LNCAP (cell line): ENCODE results near the gene SHROOM2.

Experiments used
- TF ChIP-seq, protein P1 (sequence below): fragments of 450-650 bp; IDR thresholded peaks from 2 replicates; pipeline ENCODE4 v1.5.1; 2017; ENCODE audit warnings: mild to moderate bottlenecking

The SHROOM2 gene

DNA sequence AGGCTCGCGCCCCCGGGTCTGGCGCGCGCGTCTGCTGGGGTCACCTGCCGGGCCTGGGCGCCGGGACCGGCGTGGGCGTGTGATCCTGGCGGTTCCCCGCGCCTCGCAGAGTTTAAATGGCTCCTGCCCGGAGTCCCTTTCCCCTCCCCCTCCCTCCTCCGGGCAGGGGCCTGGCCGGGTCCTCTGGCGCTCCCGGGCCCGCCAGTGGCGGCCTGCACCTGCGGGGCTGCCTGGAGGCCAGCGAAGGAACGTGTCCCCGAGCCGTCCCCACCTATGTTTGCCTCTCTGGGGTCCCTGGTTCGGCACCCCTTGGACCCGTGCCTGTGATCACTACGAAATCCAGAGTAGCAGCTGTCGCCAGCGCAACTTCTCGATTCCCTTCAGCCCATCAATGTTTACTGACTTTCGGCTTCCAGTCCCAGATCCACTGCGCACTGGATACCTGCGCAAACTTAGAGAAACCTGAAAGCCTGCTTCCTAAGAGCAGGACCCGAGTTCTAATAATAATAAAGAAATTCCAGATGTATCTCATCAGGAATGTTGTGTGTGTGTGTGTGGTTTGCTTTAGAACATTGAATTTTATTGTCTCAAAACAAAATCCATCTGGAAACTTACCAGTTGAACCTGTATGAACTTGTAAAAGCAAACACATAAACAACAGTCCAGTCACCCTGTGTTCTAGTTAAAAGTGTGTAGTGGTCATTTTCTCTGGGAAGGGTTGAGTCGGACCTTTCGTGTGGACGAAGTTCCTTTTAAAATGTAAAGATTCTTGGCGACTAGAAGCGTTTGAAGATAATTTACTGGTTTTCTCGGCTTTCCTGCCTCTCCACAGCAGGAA is 788 bp downstream of the SHROOM2 start:
- TF ChIP-seq, protein P1, sequence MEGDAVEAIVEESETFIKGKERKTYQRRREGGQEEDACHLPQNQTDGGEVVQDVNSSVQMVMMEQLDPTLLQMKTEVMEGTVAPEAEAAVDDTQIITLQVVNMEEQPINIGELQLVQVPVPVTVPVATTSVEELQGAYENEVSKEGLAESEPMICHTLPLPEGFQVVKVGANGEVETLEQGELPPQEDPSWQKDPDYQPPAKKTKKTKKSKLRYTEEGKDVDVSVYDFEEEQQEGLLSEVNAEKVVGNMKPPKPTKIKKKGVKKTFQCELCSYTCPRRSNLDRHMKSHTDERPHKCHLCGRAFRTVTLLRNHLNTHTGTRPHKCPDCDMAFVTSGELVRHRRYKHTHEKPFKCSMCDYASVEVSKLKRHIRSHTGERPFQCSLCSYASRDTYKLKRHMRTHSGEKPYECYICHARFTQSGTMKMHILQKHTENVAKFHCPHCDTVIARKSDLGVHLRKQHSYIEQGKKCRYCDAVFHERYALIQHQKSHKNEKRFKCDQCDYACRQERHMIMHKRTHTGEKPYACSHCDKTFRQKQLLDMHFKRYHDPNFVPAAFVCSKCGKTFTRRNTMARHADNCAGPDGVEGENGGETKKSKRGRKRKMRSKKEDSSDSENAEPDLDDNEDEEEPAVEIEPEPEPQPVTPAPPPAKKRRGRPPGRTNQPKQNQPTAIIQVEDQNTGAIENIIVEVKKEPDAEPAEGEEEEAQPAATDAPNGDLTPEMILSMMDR = no peak

GRCh38 chrX:9788911-9789310 is 2.7 kb downstream of the SHROOM2 start:
- TF ChIP-seq, protein P1 = no peak

DNA sequence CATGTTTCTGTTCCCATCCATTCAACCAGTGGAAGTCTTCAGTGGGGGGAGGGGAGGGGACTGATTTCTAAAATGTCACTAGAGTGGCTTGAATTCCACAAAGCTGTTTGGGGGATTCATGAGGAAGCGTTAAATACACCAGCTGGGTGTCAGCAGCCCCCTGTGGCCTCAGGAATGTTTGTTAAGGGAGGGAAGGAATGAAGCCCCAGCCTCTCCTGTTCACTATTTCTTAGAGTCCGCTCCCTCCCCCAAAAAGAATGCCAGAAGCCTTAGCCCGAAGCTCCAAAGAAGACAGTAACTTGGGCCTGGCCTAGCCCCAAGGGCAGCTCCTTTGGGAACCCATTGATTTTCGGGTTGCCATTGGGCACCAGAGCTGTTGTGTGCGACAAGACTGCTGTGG is 3.3 kb downstream of the SHROOM2 start:
- TF ChIP-seq, protein P1 = no peak

- TF ChIP-seq, protein P1 = no peak
These were observed 4.6 kb downstream of the SHROOM2 start for GRCh38 chrX:9790866-9791265.

GRCh38 chrX:9794495-9794894 is 8.3 kb downstream of the SHROOM2 start:
- TF ChIP-seq, protein P1 = no peak

DNA sequence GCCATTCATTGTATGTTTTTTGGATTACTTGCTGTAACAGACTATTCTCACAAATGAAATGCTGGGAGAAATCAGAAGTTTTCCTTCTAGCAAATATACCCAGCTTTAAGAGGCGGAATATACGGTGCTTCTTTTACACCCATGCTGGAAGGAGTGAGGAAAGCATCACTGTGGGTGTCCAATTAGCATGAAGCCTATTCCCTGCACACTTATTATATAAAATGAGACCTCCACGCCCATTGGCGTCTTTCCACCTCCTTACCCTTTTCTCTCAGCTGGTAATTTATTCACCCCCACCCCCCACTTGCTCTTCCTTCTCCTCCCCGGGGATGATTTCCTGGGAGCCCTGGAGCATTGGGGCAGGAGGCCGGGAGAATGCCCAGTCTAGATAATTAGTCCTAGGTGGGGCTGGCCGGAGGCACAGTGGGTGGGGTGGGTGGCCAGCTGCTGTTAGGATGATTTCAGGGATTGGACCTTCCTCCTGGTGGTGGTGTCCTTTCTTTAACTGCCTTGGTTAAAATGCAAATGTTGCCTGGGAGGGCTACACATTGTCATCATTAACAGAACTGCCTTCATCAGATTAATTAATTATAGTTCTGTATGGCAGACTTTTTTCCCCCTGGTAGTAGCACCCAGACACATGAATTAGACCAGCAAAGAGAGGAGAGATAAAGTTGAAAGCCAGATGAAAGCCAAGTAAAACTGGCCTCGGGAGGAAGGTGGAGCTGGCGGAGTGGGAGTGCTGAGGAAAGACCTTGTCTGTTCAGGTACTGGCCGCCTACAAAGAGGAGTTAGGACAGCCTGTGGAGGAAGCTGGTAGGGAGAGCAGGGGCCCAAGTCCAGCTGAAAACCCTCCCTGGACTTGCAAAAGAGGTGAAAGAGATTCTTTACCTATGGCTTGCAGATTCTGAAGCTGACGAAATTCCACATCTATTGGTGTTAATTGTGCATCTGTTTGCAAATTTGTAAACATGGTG is 11.4 kb downstream of the SHROOM2 start:
- TF ChIP-seq, protein P1 = no peak

- TF ChIP-seq, protein P1 = no peak
These were observed 16.5 kb downstream of the SHROOM2 start for GRCh38 chrX:9802737-9803136.
